PC-3 (cell line): ENCODE results near the gene PIEZO1. TPM values are rescaled to one million over a fixed set of nuclear protein-coding genes. Genes with fewer than 3 reads are reported as not detected.

Experiments used
- ATAC-seq: fragments of 200-7000 bp; cut with Tn5 transposase; 2 replicates; pipeline ENCODE4 v1.9.1; 2020; ENCODE audit warnings: mild to moderate bottlenecking, moderate library complexity
- BruUV-seq: library from RNA; stranded (reverse); fragments of 400-500 nt; replicated peaks from 2 replicates; lab custom pipeline; 2021; lab: Mats Ljungman, UMichigan
- CTCF ChIA-PET: fragments of 300-600 bp; sonication (Branson Sonifier 250); formaldehyde crosslinking; loops from one replicate; lab custom pipeline; 2022; ENCODE audit warnings: antibody characterized with exemption; lab: Charles Lee
- POLR2A ChIA-PET: fragments of 300-600 bp; sonication (Branson Sonifier 250); formaldehyde crosslinking; loops from one replicate; lab custom pipeline; 2022; ENCODE audit warnings: antibody characterized with exemption; ENCODE audit not compliant: unreplicated experiment; lab: Charles Lee
- DNase-seq: peaks from one replicate; pipeline ENCODE4 v3.0.0-alpha.2; 2015
- H2AFZ ChIP-seq: fragments of 300-600 bp; sonication (generic); 2 replicates; pipeline ENCODE4 v1.6.0; 2016; ENCODE audit warnings: antibody characterized with exemption, low read length
- H3F3A ChIP-seq: fragments of 300-600 bp; sonication (generic); one replicate; pipeline ENCODE4 v1.6.0; 2017; ENCODE audit warnings: antibody characterized with exemption, low read length, control low read depth, mild to moderate bottlenecking; ENCODE audit not compliant: unreplicated experiment
- H3K27ac ChIP-seq: fragments of 300-600 bp; sonication (generic); 2 replicates; pipeline ENCODE4 v1.5.1; 2016; ENCODE audit warnings: mild to moderate bottlenecking, low read length
- H3K27me3 ChIP-seq: fragments of 300-600 bp; sonication (generic); 2 replicates; pipeline ENCODE4 v1.6.1; 2016; ENCODE audit warnings: low read length, mixed read lengths
- H3K36me3 ChIP-seq: fragments of 300-600 bp; sonication (generic); 2 replicates; pipeline ENCODE4 v1.6.1; 2016; ENCODE audit warnings: low read depth, mixed run types, low read length, mixed read lengths
- H3K4me1 ChIP-seq: fragments of 300-600 bp; sonication (generic); 2 replicates; pipeline ENCODE4 v1.5.1; 2016; ENCODE audit warnings: low read length; ENCODE audit not compliant: insufficient read depth
- H3K4me2 ChIP-seq: fragments of 300-600 bp; sonication (generic); 2 replicates; pipeline ENCODE4 v1.6.0; 2016; ENCODE audit warnings: low read length
- H3K4me3 ChIP-seq: fragments of 300-600 bp; sonication (generic); 2 replicates; pipeline ENCODE4 v1.5.1; 2016; ENCODE audit warnings: mild to moderate bottlenecking, low read length, mixed read lengths
- H3K79me2 ChIP-seq: fragments of 300-600 bp; sonication (generic); 2 replicates; pipeline ENCODE4 v1.6.1; 2017; ENCODE audit warnings: low read length, mixed read lengths
- H3K9ac ChIP-seq: fragments of 300-600 bp; sonication (generic); 2 replicates; pipeline ENCODE4 v1.6.0; 2016; ENCODE audit warnings: mild to moderate bottlenecking, low read length
- H3K9me2 ChIP-seq: fragments of 300-600 bp; sonication (generic); replicated peaks from 2 replicates; pipeline ENCODE4 v1.6.1; 2016; ENCODE audit warnings: mixed run types, low read length, mixed read lengths
- H3K9me3 ChIP-seq: fragments of 300-600 bp; sonication (generic); 2 replicates; pipeline ENCODE4 v1.6.1; 2016; ENCODE audit warnings: low read length, mixed read lengths
- H4K20me1 ChIP-seq: fragments of 300-600 bp; sonication (generic); 2 replicates; pipeline ENCODE4 v1.6.1; 2016; ENCODE audit warnings: low read length, mixed read lengths
- EZH2 ChIP-seq: fragments of 300-600 bp; sonication (generic); IDR thresholded peaks from one replicate; pipeline ENCODE4 v1.6.1; 2017; ENCODE audit warnings: antibody characterized with exemption, mild to moderate bottlenecking, low read length; ENCODE audit not compliant: unreplicated experiment
- EZH2phosphoT487 ChIP-seq: fragments of 300-600 bp; sonication (generic); IDR thresholded peaks from 2 replicates; pipeline ENCODE4 v1.6.1; 2018; ENCODE audit warnings: mild to moderate bottlenecking, antibody characterized with exemption, low read length, borderline replicate concordance
- intact Hi-C: fragments of 100-400 bp; cut with micrococcal nuclease; formaldehyde crosslinking; loops from 2 replicates; pipeline ENCODE4 v1.9.0; 2023
- total RNA-seq: library from RNA; depleted of rRNA; stranded (reverse); fragments of >200 nt; gene quantifications from 2 replicates; pipeline ENCODE4 v1.2.3, GENCODE V29; 2014
- TF ChIP-seq, protein P1 (sequence below): fragments of 300-600 bp; sonication (generic); conservative IDR thresholded peaks from 2 replicates; pipeline ENCODE4 v1.5.1; 2017; ENCODE audit warnings: antibody characterized with exemption, low read depth, mild to moderate bottlenecking, low read length

PIEZO1 gene
- total RNA-seq, 1 experiment from 2014 or later = 180 TPM

GRCh38 chr16:88681709-88682451 lies 103.1 kb downstream of the PIEZO1 start:
- no TSS peak for BruUV-seq
- intact Hi-C loops = no loop called here
- DNase-seq = no peak
- Histone ChIP-seq H3K27me3 (no peaks in the 10 kb centered on the region), H3K79me2 (no peaks in the 10 kb centered on the region), H2AFZ (peak overlapping the region; percentile 53; the same call in 1 of the 2 replicates), H4K20me1 (no peaks in the 10 kb centered on the region), H3K9me2 (no peaks in the 10 kb centered on the region), H3K4me2 (peak overlapping the region; percentile 59; the same call in 1 of the 2 replicates), H3F3A (no peaks in the 10 kb centered on the region), H3K27ac (no peak overlapping the region), H3K9me3 (no peaks in the 10 kb centered on the region), H3K36me3 (no peaks in the 10 kb centered on the region), H3K9ac (no peak overlapping the region), H3K4me3 (no peak overlapping the region), H3K4me1 (peaks cover 9% of the 10 kb centered on the region; the same call in 1 of the 2 replicates)
- TF ChIP-seq EZH2 = no peak
- TF ChIP-seq EZH2phosphoT487 = no peak
- TF ChIP-seq, protein P1, sequence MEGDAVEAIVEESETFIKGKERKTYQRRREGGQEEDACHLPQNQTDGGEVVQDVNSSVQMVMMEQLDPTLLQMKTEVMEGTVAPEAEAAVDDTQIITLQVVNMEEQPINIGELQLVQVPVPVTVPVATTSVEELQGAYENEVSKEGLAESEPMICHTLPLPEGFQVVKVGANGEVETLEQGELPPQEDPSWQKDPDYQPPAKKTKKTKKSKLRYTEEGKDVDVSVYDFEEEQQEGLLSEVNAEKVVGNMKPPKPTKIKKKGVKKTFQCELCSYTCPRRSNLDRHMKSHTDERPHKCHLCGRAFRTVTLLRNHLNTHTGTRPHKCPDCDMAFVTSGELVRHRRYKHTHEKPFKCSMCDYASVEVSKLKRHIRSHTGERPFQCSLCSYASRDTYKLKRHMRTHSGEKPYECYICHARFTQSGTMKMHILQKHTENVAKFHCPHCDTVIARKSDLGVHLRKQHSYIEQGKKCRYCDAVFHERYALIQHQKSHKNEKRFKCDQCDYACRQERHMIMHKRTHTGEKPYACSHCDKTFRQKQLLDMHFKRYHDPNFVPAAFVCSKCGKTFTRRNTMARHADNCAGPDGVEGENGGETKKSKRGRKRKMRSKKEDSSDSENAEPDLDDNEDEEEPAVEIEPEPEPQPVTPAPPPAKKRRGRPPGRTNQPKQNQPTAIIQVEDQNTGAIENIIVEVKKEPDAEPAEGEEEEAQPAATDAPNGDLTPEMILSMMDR = no peak
- ChIA-PET POLR2A (no interaction called here), CTCF (interaction anchor here (0.6 kb wide), 1 partner anchor 83 kb away, joined by 3 read pairs; no protein-coding TSS in a partner anchor)
- ATAC-seq = no peak

- no peak for TF ChIP-seq EZH2phosphoT487
- TF ChIP-seq, protein P1 = peak; percentile 69
- Histone ChIP-seq H2AFZ (peak overlapping the region; percentile 53; the same call in 1 of the 2 replicates), H3K27ac (no peak overlapping the region), H3K9me2 (no peaks in the 10 kb centered on the region), H3K27me3 (no peaks in the 10 kb centered on the region), H3K9me3 (no peaks in the 10 kb centered on the region), H3K79me2 (no peaks in the 10 kb centered on the region), H3K4me1 (peaks cover 6% of the 10 kb centered on the region; the same call in 1 of the 2 replicates), H3K4me3 (peak overlapping the region; percentile 36; the same call in 1 of the 2 replicates), H3F3A (no peaks in the 10 kb centered on the region), H3K4me2 (peak overlapping the region; percentile 59; the same call in 1 of the 2 replicates), H4K20me1 (no peaks in the 10 kb centered on the region), H3K36me3 (no peaks in the 10 kb centered on the region), H3K9ac (no peak overlapping the region)
- intact Hi-C loops = no loop called here
- DNase-seq (peak; percentile 68), ATAC-seq (peak; percentile 64)
- ChIA-PET POLR2A (no interaction called here), CTCF (no interaction called here)
- BruUV-seq = no TSS peak
These were observed 103.8 kb downstream of the PIEZO1 start for GRCh38 chr16:88681084-88681680.
